Sigmoid colon (tissue), 7 donors: Measurements from ENCODE around the gene P4HTM. TPM values are rescaled to one million over a fixed set of nuclear protein-coding genes. Genes with fewer than 3 reads are reported as not detected.

Experiments
- DNase-seq: peaks from one replicate; pipeline ENCODE4 v3.0.0-alpha.2; 2019
- H3K27ac ChIP-seq, 4 donors: fragments of 200-600 bp; sonication (generic); one replicate each; pipeline ENCODE4 v1.5.1; 2016 to 2019; ENCODE audit warnings: mild to moderate bottlenecking in 1 of 4
- H3K27me3 ChIP-seq, 3 donors: fragments of 200-600 bp; sonication (generic); one replicate each; pipeline ENCODE4 v1.5.1; 2019; ENCODE audit warnings: mild to moderate bottlenecking in 1 of 3
- H3K36me3 ChIP-seq, 4 donors: fragments of 200-600 bp; sonication (generic); one replicate each; pipeline ENCODE4 v1.5.1; 2016 to 2019
- H3K4me1 ChIP-seq, 4 donors: fragments of 200-600 bp; sonication (generic); one replicate each; pipeline ENCODE4 v1.5.1; 2017 to 2019
- H3K4me3 ChIP-seq, 4 donors: fragments of 200-600 bp; sonication (generic); one replicate each; pipeline ENCODE4 v1.5.1; 2017 to 2019; ENCODE audit warnings: mild to moderate bottlenecking in 2 of 4, moderate library complexity in 1 of 4
- H3K9me3 ChIP-seq, 4 donors: fragments of 200-600 bp in 3 of 4; sonication (generic) in 3 of 4; one replicate each; pipeline versions ENCODE4 v1.5.1 to v1.6.1; 2013 to 2019
- CTCF ChIP-seq, 4 experiments: fragments of 450-650 bp in 3 of 4; fragments of 200-600 bp in 1 of 4; IDR thresholded peaks; one replicate each; pipeline ENCODE4 v1.5.1; 2016 to 2019; ENCODE audit warnings: antibody characterized with exemption in 4 of 4, mild to moderate bottlenecking in 3 of 4, moderate library complexity in 2 of 4
- EP300 ChIP-seq, 4 donors: sonication (generic); formaldehyde crosslinking; IDR thresholded peaks; one replicate each; pipeline ENCODE4 v1.6.1; 2017; ENCODE audit warnings: antibody characterized with exemption in 4 of 4
- POLR2A ChIP-seq, 2 donors: fragments of 450-650 bp; IDR thresholded peaks; one replicate each; pipeline ENCODE4 v1.6.1; 2016; ENCODE audit warnings: antibody characterized with exemption in 2 of 2, mild to moderate bottlenecking in 2 of 2, moderate library complexity in 2 of 2
- POLR2AphosphoS5 ChIP-seq, 4 donors: sonication (generic); formaldehyde crosslinking; IDR thresholded peaks; one replicate each; pipeline ENCODE4 v1.6.1; 2017; ENCODE audit warnings: antibody characterized with exemption in 4 of 4
- WGBS, 2 donors: extraction: QIAGEN DNeasy Blood & Tissue Kit; methylation state at CpG; one replicate each; pipeline ENCODE4 v1.1.7; 2013; 5-methylcytosine and 5-hydroxymethylcytosine counted together
- intact Hi-C: fragments of 100-400 bp; cut with DNase I; formaldehyde crosslinking; loops from one replicate; pipeline ENCODE4 v1.15.1; 2023
- polyA plus RNA-seq, 3 donors: library from polyadenylated mRNA; stranded (reverse); fragments of 200-250 nt; gene quantifications; one replicate each; pipeline ENCODE4 v1.2.3, GENCODE V29; 2013
- small RNA-seq, 3 donors: library from RNA; depleted of rRNA; stranded (forward); fragments of <200 nt; gene quantifications; one replicate each; pipeline ENCODE3, GENCODE V24; 2016
- total RNA-seq, 4 donors: library from RNA; depleted of rRNA; stranded (reverse); fragments of >200 nt; gene quantifications; one replicate each; pipeline ENCODE4 v1.1.0, GENCODE V29; 2016
- donor health status: healthy with polysubstance abuse.
- donor health status: Bipolar disorder and iron deficiency.
- donor health status: healthy.

P4HTM gene
- total and polyA plus RNA-seq, 7 donors, result 5.4 to 41.3 (median 30.9) TPM

GRCh38 chr3:49054344-49054862 is 64.4 kb downstream of the P4HTM start:
- Histone ChIP-seq H3K27ac (no peak overlapping the region), H3K27me3 (no peaks in the 10 kb centered on the region), H3K4me1 (peaks cover 0 to 9% (median 0%) of the 10 kb centered on the region in 4 donors), H3K9me3 (no peaks in the 10 kb centered on the region), H3K36me3 (peaks cover 28 to 82% (median 37%) of the 10 kb centered on the region in 4 donors), H3K4me3 (no peak overlapping the region)
- intact Hi-C loops, result no loop called here
- TF ChIP-seq POLR2A (IDR thresholded peaks at IDR 0.05) (no peak), CTCF (IDR thresholded peaks at IDR 0.05) (no peak), POLR2AphosphoS5 (IDR thresholded peaks at IDR 0.05) (no peak), EP300 (IDR thresholded peaks at IDR 0.05) (no peak)
- no peak for DNase-seq
- 95 to 98% methylated on average over 2 of the region's 2 CpGs for WGBS, 2 donors

Small RNA genes within 50 kb of the gene (small RNA-seq; reads per million reads assigned to genes)
- 2,947 to 5,534 (median 4,152) reads per million in 3 donors for gene MIR191
- gene MIR425, result 9.5 to 24.4 (median 11.7) reads per million in 3 donors

Other genes starting within 250 kb of the P4HTM start
- gene PRKAR2A, start 142.4 kb upstream of the P4HTM start, total RNA-seq, result 10 to 100 TPM; 23.9 to 64.5 (median 26.7) TPM
- 10 to 100 TPM in 2 of 3 donors, 1 to 10 TPM in 1; 9.6 to 19.1 (median 15.3) TPM for gene PRKAR2A, start 142.4 kb upstream of the P4HTM start, polyA plus RNA-seq
- gene SLC25A20, start 91.4 kb upstream of the P4HTM start, total RNA-seq, result 10 to 100 TPM; 18.2 to 29.1 (median 20.8) TPM
- gene SLC25A20, start 91.4 kb upstream of the P4HTM start, polyA plus RNA-seq, result 10 to 100 TPM; 30.6 to 65.2 (median 39.7) TPM
- 100 to 1,000 TPM in 3 of 4 donors, 10 to 100 TPM in 1; 94.9 to 165 (median 116) TPM for gene ARIH2, start 71.4 kb upstream of the P4HTM start, total RNA-seq
- gene ARIH2, start 71.4 kb upstream of the P4HTM start, polyA plus RNA-seq, result 10 to 100 TPM; 33.0 to 53.7 (median 45.1) TPM
- gene WDR6, start 17.1 kb downstream of the P4HTM start, total RNA-seq, result 100 to 1,000 TPM in 1 of 4 donors, 10 to 100 TPM in 3; 71.3 to 122 (median 93.5) TPM
- gene WDR6, start 17.1 kb downstream of the P4HTM start, polyA plus RNA-seq, result 100 to 1,000 TPM in 1 of 3 donors, 10 to 100 TPM in 2; 21.0 to 124 (median 27.6) TPM
- gene DALRD3, start 28.3 kb downstream of the P4HTM start, total RNA-seq, result 10 to 100 TPM; 11.8 to 35.5 (median 19.5) TPM
- gene DALRD3, start 28.3 kb downstream of the P4HTM start, polyA plus RNA-seq, result 10 to 100 TPM; 14.3 to 26.3 (median 19.8) TPM
- gene NDUFAF3, start 31.9 kb downstream of the P4HTM start, total RNA-seq, result 100 to 1,000 TPM in 2 of 4 donors, 10 to 100 TPM in 2; 75.9 to 116 (median 94.9) TPM
- 10 to 100 TPM; 62.8 to 85.9 (median 74.4) TPM for gene NDUFAF3, start 31.9 kb downstream of the P4HTM start, polyA plus RNA-seq
- gene IMPDH2, start 39.2 kb downstream of the P4HTM start, total RNA-seq, result 100 to 1,000 TPM in 2 of 4 donors, 10 to 100 TPM in 2; 91.1 to 126 (median 109) TPM
- gene IMPDH2, start 39.2 kb downstream of the P4HTM start, polyA plus RNA-seq, result 100 to 1,000 TPM in 1 of 3 donors, 10 to 100 TPM in 2; 55.0 to 187 (median 93.1) TPM
- gene QRICH1, start 103.8 kb downstream of the P4HTM start, total RNA-seq, result 100 to 1,000 TPM in 2 of 4 donors, 10 to 100 TPM in 2; 68.4 to 255 (median 135) TPM
- 10 to 100 TPM; 16.8 to 43.1 (median 18.0) TPM for gene QRICH1, start 103.8 kb downstream of the P4HTM start, polyA plus RNA-seq
- 100 to 1,000 TPM; 158 to 262 (median 202) TPM for gene QARS1, start 114.5 kb downstream of the P4HTM start, total RNA-seq
- gene QARS1, start 114.5 kb downstream of the P4HTM start, polyA plus RNA-seq, result 100 to 1,000 TPM; 243 to 363 (median 245) TPM
- gene USP19, start 130.6 kb downstream of the P4HTM start, total RNA-seq, result 10 to 100 TPM; 48.2 to 98.4 (median 55.7) TPM
- 10 to 100 TPM; 22.2 to 33.8 (median 27.3) TPM for gene USP19, start 130.6 kb downstream of the P4HTM start, polyA plus RNA-seq
- 100 to 1,000 TPM; 252 to 612 (median 330) TPM for gene LAMB2, start 142.8 kb downstream of the P4HTM start, total RNA-seq
- 10 to 100 TPM; 10.2 to 85.0 (median 26.6) TPM for gene LAMB2, start 142.8 kb downstream of the P4HTM start, polyA plus RNA-seq
- 10 to 100 TPM; 12.5 to 27.3 (median 16.4) TPM for gene CCDC71, start 176.1 kb downstream of the P4HTM start, total RNA-seq
- 10 to 100 TPM; 13.4 to 23.0 (median 15.6) TPM for gene CCDC71, start 176.1 kb downstream of the P4HTM start, polyA plus RNA-seq
- 100 to 1,000 TPM in 2 of 4 donors, 10 to 100 TPM in 2; 95.3 to 134 (median 98.0) TPM for gene KLHDC8B, start 181.4 kb downstream of the P4HTM start, total RNA-seq
- 10 to 100 TPM; 11.3 to 27.6 (median 16.1) TPM for gene KLHDC8B, start 181.4 kb downstream of the P4HTM start, polyA plus RNA-seq